CD4-positive, alpha-beta T cell treated with Interleukin-12 subunit alpha and Interleukin-12 subunit beta, for 1 hour (primary cell): ENCODE measurements around the gene DCC.
"Not testable (repeated sequence)": the region's sequence is repeated elsewhere in the genome, so short reads cannot be mapped to it uniquely, and the experiment has no call there.

Source experiments
- DNase-seq: peaks from one replicate; pipeline ENCODE4 v3.0.0-alpha.2; 2020

Gene DCC

DNA sequence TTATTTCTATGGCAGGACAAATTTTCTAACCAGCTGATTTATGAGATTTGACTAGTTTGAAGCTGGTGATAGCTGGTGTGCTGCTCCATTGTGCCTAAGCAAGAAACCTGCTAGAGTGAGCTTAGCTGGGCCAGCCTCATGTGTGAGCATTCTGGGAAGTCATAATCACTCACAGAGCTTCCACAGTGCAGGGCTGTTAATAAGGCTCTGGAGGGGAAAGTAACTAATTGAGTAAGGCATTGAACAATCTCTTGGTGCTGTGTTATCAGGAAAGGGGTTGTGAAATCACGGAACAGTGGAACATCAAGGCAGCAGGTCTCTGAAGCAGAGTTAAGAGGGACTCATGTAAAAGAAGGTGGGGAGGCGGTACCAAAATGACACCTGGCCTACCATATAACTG is 1111.9 kb downstream of the DCC start:
- DNase-seq: no peak

DNA sequence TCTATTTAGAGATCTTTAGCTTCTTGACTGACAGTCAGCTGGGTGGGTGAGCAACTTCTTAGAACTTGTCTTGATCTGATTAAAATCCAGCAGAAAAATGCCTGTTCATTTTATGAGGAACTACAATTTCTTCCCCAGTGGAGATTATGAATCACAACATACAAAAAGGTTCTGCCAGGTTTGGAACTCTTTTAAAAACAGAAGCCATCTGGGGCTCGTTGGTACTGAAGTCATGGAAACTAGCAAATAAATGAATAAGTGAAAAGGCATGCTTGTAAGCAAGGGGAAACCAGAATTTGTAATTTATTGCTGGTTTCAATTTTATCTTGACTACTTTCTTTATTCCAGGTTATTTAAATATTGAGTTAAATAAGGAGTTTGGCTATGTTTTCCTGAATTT is 1117.1 kb downstream of the DCC start:
- DNase-seq: no peak

DNA sequence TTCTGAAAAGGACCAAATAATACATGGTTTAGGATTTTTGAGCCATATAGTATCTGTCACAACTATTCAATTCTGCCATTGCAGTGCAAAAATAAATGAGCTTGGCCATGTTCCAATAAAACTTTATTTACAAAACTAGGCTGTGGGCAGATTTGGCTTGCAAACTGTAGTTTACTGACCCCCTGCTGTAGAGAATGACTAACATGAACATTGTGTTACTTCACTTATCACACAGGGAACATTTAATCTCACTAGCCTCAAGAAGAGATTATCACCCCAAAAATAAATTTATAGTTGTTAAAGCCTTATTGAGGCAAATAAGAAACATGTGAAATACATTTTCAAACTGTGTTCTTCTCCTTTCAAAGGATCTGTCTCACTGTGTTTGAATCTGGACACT is 1118.3 kb downstream of the DCC start:
- no peak for DNase-seq

DNA sequence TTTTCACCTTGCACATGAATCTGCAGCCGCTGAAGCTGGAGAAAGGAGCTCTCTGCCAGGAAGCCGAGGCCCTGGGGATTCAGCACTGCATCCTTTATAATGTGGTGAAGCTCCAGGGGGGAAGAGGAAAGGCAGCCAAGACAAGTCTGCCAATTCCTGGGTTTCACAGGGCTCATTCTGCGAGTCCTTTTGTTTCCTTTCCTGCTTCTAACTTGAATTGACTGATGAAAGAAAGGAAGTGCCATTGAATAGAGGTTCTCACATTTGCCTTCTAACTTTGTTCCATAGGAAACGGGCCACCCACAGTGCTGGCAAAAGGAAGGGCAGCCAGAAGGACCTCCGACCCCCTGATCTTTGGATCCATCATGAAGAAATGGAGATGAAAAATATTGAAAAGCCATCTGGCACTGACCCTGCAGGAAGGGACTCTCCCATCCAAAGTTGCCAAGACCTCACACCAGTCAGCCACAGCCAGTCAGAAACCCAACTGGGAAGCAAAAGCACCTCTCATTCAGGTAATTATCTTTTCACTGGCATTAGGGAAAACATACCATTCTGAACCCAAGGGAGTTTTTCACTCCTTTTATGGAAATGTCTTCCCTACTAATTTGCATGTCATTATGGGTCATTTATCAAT is 1119.1 kb downstream of the DCC start:
- no peak for DNase-seq

DNA sequence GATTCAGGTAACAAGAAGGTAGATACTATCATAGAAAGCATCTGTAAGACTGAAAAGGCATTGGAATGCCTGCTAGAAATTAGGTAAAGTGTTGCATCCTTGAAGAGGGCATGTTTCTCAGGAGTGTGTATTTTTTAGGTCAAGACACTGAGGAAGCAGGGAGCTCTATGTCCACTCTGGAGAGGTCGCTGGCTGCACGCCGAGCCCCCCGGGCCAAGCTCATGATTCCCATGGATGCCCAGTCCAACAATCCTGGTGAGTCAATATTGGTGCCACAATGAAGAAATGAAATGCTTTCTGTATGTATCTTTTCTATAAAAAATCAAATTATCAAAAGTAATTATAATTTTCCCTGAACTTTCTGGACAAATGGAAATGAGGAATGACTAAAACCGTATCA is 1127.8 kb downstream of the DCC start:
- DNase-seq: no peak

DNA sequence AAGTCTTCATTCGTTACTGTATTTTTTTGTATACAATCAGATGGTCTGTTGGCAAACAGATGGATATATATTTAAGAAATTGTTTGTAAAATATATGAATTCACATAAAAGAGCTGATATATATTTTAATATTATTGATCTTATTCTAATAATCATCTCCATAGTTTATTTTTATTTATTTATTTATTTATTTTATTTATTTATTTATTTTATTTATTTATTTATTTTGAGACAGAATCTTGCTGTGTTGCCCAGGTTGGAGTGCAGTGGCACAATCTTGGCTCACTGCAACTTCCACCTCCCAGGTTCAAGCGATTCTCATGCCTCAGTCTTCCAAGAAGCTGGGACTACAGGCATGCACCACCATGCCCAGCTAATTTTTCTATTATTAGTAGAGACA is 1128.2 kb downstream of the DCC start:
- not testable (repeated sequence) for DNase-seq

DNA sequence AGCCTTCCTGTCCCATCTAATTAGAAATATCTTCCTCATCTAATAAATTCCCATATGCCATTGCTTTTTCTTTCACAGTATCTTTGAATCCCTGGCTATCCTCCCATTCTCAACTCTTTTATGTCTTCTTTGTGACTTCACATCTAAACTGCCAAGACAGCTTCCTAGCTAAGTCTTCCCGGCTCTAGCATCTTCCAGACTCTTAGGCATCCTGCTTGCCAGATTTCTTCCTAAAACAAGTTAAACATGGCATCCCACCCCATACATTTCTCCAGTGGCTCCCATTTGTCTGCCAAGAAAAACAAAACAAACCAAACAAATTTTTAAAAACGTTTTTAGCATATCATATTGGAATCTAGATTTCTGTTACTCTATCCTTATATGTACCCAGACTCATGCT is 1132.5 kb downstream of the DCC start:
- DNase-seq: no peak

DNA sequence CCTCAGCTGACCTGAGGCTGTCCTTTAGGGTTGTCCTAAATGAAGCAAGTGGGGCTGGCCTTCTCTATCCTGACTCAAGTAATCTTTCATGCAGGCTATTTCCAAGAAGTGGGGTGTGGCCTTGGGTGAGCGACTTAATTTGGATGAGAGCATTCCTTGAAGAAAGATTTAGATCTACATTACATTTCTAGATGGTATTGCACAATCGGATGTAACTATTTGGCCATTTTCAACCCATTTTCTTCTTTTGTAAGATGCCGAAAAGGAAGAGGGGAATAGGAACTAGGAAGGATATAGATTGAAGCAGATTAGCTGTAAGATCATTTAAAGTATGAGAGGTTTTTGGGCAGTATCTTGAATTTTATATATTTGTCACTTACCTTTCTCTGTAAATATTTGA is 1138.2 kb downstream of the DCC start:
- no peak for DNase-seq

DNA sequence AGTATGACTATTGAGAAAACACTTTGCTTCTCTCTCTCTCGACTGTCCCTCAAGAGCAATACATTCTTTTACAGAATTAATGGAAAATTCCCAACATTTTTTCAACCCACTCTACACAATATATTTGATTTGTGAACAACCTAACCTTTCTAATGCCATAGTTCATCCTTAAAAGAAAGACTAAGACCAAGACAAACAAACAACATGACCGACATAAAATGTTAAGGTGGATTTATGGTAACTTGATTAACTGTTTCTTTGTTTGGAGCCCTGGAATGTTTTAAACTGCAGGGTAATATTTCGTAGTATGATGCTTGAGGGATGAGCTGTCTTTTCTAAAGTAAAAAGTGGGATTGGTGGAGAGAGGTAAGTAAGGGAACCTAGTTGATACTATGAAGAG is 1146.3 kb downstream of the DCC start:
- no peak for DNase-seq

DNA sequence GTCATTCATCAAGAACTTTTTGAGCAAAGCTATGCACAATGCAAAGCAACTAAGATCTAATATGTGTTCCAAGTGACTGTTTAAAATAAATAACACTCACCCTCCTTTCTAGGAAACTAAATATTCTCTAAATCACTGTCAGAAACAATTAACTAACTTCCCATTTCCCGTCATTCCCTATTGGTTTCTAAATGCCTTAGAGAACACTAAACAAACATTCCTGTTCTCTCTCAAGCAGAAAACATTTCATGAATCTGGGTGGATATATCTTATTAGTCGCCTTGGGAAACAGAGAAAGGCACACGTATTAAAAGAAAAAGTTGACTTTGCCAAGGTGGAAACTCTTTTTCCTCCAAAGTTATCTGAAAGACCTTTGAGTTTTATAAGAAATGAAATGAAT is 1149.3 kb downstream of the DCC start:
- DNase-seq: no peak

DNA sequence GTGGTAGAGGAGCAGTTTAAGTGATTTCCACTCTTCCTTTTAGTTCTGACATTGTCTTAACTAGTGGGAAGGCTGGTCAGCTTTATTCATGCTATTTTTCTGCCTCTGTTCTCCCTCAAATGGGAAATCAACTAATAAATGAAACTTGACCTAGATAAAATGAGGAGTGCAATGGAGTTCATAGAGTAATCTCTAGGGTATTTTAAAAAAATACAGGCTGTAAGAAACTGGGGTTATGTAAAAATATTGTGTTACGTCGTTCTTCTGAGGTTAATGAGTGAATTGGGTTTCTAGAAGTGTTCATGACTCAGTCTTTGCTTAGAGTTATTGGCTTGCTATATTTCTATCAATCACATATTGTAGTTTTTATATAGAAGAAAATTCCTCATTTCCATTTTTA is 1150.0 kb downstream of the DCC start:
- no peak for DNase-seq

DNA sequence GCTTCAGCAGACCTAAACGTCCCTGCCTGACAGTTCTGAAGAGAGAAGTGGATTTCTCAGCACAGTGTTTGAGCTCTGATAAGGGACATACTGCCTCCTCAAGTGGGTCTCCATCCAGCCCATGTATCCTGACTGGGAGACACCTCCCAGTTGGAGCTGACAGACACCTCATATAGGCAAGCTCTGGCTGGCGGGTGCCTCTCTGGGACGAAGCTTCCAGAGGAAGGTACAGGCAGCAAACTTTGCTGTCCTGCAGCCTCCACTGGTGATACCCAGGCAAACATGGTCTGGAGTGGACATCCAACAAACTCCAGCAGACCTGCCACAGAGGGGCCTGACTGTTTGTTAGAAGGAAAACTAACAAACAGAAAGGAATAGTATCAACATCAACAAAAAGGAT is 1156.0 kb downstream of the DCC start:
- no peak for DNase-seq

DNA sequence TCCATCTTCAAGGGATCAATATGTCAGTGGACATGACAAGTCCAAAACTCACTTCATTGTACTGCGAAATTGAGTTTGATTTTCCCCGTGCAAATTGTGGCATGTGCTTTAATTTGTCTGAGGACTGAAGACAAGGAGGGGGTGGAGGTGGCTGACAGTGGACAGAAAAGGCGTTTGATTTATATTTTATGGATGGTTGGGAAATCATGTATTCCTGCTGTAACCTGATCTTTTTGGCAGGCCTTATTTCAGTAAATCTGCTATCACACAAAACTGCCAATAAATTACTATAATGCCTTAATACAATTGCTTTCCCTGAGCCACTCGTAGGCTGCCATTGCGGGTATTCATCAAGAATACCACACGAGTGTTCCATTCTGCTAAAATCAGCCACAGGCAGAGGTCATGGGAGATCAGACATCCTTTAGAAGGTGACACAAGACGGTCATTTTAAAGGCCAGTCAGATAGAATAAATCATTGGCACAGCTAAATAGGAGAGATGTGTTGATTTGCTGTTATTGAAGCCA is 1164.0 kb downstream of the DCC start:
- DNase-seq: no peak

DNA sequence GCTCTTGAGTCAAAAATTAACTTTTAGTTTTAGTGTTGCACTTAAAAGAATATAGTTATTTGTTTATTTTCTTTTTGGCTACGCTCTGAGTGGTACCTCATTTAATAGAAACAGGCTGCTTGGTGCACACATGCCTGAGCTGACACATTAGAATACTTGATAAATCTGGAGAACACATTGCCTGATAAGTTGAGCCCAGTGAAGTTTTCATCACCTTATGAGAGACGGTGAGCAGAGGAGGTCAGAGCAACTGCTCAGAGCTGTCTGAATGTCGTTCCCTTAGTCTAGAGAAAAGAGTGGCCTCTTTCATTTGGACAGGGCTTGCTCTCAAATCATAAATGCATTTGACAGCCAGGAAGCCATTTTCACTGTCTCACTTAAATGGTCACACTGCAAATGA is 1168.5 kb downstream of the DCC start:
- no peak for DNase-seq

DNA sequence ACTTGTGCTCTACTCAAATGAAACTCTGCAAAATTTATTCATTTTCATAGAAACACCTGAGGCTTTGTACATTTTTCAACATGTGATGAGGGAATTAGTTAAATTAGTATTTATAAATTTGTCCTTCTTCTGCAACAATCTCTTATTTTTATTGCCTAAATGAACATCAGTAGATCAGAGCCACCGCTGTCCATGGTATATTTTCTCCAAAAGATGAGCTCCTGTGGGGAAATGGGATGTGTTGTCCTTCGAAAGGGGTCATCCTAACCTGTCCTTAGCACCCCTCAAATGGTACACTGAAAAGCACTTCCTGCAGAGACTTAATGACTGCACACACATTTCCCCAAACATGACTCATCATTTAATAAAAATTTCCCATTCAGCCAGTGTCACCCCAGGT is 1169.9 kb downstream of the DCC start:
- no peak for DNase-seq

DNA sequence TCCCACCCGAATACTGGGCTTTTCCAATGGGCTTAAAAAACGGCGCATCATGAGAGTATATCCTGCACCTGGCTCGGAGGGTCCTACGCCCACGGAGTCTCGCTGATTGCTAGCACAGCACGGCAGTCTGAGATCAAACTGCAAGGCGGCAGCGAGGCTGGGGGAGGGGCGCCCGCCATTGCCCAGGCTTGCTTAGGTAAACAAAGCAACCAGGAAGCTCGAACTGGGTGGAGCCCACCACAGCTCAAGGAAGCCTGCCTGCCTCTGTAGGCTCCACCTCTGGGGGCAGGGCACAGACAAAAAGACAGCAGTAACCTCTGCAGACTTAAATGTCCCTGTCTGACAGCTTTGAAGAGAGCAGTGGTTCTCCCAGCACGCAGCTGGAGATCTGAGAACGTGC is 1171.7 kb downstream of the DCC start:
- DNase-seq: not testable (repeated sequence)

DNA sequence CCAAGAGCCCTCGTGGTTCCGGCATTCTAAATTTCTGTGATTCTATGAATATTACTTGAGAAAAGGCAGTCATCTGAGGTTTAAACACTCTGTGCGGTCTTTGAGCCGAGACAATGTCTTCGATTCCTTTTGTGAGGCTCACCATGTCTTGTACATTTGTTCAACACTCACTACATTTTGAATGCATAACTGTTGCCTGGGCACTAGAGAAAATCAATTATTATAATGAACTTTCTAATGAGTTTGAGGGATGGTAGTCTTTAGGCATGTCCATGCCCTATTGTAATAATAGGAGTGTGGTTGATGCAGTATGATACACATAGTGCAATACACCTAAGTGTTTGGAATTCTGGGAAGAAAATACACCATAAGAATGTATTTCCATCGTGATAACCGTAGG is 1181.1 kb downstream of the DCC start:
- no peak for DNase-seq

DNA sequence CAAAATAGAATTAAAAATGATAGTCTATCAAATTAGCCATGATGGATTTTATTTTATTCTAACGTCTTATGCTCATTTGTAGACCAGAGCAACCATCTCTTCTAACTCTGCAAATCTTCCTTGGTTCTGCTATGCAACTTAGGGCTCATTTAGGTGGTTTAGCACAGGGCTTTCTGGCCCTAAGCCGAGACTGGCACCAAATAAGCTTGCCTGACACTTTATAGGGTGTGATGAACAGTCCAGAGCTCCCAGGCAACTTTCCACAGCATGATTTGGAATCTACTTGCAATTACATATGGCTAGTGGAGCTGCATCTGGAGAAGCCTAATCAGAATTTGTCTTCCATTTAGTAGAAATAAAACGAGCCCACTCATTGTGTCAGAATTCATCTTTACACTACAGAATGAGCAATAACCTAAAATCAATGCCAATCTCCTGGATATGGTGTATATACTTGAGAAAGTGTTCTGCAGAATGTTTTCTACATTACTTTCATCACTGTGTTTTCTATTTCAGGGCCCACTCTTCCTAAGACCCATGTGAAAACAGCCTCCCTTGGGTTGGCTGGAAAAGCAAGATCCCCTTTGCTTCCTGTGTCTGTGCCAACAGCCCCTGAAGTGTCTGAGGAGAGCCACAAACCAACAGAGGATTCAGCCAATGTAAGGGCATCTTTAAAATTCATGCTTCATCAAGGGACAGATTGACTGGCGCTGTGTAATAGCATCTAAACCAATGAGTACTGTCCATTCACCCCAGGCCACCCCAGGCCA is 1186.3 kb downstream of the DCC start:
- no peak for DNase-seq

DNA sequence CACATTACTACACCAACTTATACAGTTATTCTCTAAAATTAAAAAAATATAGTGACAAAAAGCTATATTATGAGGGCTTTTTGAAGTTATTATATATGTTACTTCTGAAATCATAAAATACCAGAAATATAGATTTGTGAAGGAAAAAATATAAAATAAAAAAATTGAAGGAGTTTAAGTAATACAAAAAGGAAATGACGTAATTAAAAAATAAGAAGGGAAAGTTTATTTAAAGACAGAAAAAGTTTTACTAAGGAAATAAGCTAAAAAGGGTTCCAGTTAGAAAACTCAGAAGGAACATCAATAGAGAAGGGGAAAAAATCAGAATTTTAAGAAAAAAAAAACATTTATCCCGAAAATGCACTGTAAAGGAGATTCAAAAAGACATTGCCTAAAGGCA is 1187.4 kb downstream of the DCC start:
- no peak for DNase-seq

DNA sequence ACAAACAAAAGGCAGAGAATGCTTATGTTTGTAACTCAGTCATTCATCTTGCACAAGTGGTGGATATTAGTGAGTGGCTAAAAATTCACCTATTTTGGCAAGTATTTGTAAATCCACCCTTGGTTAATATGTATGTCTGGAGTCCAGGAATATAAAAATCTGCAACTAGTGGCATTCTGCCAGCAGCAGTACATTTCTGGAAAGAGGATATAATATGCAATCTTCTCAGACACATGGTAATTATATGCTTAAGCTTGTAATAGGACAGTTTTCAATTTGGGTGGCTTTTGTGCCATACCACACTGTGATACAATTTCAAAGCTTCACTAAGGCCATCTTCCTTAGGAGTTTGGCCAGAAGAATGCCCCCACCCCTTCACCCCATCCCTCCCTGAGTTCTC is 1191.2 kb downstream of the DCC start:
- DNase-seq: no peak

DNA sequence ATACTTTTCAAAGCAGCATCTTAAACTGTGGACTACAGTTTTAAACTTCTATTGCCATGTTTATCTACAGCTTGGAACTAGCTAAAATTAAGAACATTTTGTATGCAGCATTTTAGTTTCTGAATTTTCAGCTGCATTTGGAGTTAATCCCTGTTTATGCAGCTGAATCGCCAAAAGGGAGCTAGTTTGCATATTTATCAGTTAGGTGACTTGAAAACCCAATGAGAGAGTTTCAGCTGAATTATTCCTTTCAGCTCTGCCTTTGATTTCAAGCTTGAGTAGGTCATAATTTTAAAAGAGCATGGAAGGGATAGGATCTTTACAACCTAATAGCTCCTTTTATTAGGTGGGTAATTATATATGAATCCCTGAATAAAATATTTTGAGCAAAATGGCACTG is 1191.9 kb downstream of the DCC start:
- DNase-seq: no peak

DNA sequence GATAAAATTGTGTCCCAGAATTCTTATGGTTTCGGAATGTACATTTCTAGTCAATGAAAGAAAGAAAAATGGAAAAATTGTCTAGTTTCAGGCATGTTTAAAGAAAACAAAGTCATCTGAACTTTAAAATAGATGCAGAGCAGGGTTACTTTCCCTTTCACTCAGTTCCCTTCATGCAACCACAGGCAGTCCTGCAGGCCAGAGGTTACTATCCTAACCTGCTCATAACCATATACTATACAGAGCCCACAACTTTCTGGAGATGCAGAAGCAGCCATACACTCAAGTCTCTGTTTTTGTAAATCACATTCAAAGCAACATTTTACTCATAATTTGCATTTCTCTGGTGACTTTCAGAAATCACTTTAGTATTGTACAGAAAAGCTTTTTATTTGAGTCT is 1194.2 kb downstream of the DCC start:
- no peak for DNase-seq

DNA sequence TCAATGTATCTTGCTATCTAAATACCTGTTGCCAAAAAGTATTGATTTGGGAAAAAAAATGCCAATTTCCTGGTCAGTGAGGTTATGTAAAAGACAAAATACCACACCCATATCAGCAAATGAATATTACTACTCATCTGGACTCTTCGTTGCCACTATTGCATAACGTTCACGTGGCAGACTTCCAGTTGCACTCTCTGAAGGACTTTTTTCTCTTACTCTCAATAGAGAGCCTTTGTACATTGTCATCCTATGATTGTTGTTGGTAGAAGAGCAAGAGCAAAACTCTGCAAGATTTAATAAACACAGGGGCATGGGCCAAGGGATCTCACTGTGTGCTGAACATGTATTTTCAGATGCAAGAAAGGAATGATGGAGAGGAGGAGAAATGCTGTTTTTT is 1194.7 kb downstream of the DCC start:
- DNase-seq: no peak

DNA sequence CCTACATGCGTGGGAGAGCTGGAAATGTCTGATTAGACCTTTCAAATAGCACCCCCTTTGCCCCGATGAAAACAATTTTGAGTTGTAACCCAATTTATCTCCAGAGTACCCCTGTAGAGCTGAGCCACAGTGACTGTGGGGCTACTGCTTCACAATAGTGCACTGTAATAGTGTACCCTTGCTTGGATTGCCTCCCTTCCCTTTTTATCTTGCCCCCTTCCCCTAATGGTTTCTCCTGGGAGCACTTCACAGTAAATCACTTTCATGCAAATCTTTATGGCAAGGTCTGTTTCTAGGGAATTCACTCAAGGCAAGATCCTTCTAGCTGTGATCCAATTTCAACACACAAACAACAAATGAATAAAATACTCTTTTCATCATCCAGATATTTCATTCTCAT is 1196.9 kb downstream of the DCC start:
- no peak for DNase-seq

DNA sequence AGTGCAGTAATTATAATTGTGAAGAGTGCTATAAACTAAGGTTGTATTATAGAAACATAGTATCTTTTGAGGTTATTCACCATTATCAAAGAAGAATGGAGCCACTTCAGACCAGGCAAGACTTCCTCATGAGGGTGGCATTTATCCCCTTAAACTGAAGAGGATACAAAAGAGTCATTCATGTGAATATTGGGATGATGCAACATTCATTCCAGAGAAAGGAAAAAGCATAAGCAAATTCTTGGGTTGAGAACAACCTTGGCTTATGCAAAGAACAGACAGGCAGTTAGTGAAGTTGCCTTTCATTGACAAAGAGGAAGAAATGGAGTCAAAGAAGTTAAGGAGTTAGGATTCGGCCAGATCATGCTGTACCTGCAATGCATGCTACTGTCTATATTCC is 1201.9 kb downstream of the DCC start:
- DNase-seq: no peak
